Mesothelial cell of epicardium (in vitro differentiated cells): ENCODE measurements around the gene NAGS. TPM values are rescaled to one million over a fixed set of nuclear protein-coding genes. Genes with fewer than 3 reads are reported as not detected.

Experiments
- DNase-seq, 2 experiments: peaks; one replicate each; pipeline ENCODE4 v3.0.0; 2021; ENCODE audit warnings: low spot score in 2 of 2; ENCODE audit not compliant: unreplicated experiment in 2 of 2
- H3K27ac Mint-ChIP-seq: 2 replicates; pipeline ENCODE4 v1.8.0; 2021; ENCODE audit warnings: mixed read lengths
- H3K27me3 Mint-ChIP-seq: 2 replicates; pipeline ENCODE4 v1.8.0; 2021; ENCODE audit warnings: low read depth, mixed read lengths
- H3K36me3 Mint-ChIP-seq: 2 replicates; pipeline ENCODE4 v1.8.0; 2021; ENCODE audit warnings: mixed read lengths
- H3K4me1 Mint-ChIP-seq: 2 replicates; pipeline ENCODE4 v1.8.0; 2021; ENCODE audit warnings: mixed read lengths
- H3K4me3 Mint-ChIP-seq: 2 replicates; pipeline ENCODE4 v1.8.0; 2021; ENCODE audit warnings: mild to moderate bottlenecking, moderate library complexity, mixed read lengths
- H3K9me3 Mint-ChIP-seq: 2 replicates; pipeline ENCODE4 v1.8.0; 2021; ENCODE audit warnings: mixed read lengths
- CTCF ChIP-seq: fragments of 200-600 bp; sonication (generic); IDR thresholded peaks from one replicate; pipeline ENCODE4 v1.5.0; 2021; ENCODE audit warnings: antibody characterized with exemption; ENCODE audit not compliant: unreplicated experiment
- total RNA-seq: library from RNA; stranded (reverse); gene quantifications from 3 replicates; pipeline ENCODE4 v1.2.1, GENCODE V29; 2021

NAGS gene
- total RNA-seq, 1 donor from 2014 or later, result 0.42 TPM

DNA sequence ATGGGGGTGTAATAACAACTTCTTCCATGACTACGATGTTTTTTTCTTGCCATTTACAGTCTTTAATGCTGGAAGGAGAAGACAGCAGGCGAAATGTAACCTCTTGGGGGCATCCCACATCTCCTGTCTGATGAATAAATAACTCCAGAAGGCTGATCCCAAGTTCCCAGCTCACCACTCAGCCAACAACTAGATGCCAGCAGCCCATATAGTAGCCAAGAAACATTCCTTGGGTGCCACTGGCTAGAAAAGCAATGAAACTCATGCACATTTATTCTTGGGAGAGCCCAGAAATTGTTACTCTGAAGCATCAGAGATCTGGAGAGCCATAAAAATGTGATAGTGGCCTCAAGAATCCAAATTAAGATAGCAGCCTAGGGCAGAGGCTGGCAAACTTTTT is 33.0 kb downstream of the NAGS start:
- Mint-ChIP-seq H3K4me3 (no peak overlapping the region), H3K4me1 (peaks cover 11% of the 10 kb centered on the region), H3K27ac (no peak overlapping the region), H3K9me3 (no peaks in the 10 kb centered on the region), H3K36me3 (peaks cover 21% of the 10 kb centered on the region), H3K27me3 (no peaks in the 10 kb centered on the region)
- DNase-seq, result no peak
- no peak for TF ChIP-seq CTCF

DNA sequence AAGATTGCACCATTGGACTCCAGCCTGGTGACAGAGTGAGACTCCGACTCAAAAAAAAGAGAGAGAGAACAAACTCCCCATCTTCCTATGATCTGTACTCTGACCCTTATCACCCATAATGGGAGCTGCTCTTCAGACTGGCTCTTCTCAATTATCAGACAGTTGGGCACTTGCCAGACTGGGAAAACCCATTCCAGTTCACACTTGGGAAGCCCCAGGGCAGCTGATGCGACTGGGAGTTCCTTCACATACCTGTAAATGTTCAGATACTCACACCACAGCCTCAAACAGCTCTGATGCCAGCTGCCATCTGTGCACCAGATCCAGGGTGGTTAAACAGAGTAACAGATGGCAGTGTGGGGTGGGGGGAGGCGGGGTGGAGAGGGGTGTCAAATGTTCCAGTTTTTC is 34.2 kb downstream of the NAGS start:
- H3K27me3 Mint-ChIP-seq, result no peaks in the 10 kb centered on the region
- peaks cover 16% of the 10 kb centered on the region for H3K36me3 Mint-ChIP-seq
- H3K4me1 Mint-ChIP-seq, result peaks cover 11% of the 10 kb centered on the region
- DNase-seq, result no peak
- no peak for TF ChIP-seq CTCF
- no peak overlapping the region for H3K27ac Mint-ChIP-seq
- no peak overlapping the region for H3K4me3 Mint-ChIP-seq
- no peaks in the 10 kb centered on the region for H3K9me3 Mint-ChIP-seq

DNA sequence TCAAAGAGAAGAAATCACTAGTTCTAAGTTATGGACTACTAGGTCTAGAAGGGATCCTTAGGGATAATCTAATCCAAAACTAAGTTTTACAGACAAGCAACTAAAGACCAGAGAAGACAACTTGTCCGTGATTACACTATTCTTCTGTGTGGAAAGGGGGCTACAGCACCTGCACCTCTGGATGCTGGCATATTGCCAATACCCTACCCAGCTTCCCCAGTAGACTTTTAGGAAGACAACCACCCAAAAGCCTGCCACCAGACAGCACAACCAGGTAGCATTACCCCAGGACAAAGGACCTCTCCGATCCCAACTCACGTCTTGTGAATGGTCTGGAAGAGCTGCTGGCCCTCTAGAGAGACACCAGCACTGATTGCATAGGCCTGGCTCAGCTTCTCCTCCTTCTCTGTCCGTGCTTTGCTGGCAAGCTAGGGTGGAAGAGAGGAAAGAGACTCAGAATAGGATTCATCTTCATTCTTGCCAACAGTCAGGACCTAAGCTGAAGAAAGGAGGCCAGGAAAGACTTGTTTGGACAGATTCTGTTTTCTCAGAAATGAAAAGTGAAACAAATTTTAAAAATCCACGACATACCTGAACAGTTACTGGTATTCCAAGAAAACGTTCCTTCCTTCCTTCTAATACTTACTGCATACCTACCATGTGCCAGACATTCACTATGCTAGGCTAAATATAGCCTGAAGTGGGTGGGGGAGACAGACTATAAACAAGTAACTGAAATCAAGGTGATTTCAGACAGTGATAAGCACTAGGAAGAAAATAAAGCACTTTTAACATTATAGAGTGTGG is 35.6 kb downstream of the NAGS start:
- Mint-ChIP-seq H3K27me3 (no peaks in the 10 kb centered on the region), H3K36me3 (peaks cover 9% of the 10 kb centered on the region), H3K4me1 (peaks cover 14% of the 10 kb centered on the region), H3K9me3 (no peaks in the 10 kb centered on the region), H3K4me3 (no peak overlapping the region), H3K27ac (peak overlapping the region; percentile 76)
- TF ChIP-seq CTCF, result no peak
- DNase-seq, result no peak

GRCh38 chr17:44043272-44043696 is 38.9 kb downstream of the NAGS start:
- Mint-ChIP-seq H3K4me3 (no peak overlapping the region), H3K9me3 (peaks cover 3% of the 10 kb centered on the region), H3K4me1 (peaks cover 14% of the 10 kb centered on the region), H3K27ac (peak overlapping the region; percentile 3), H3K36me3 (peaks cover 8% of the 10 kb centered on the region), H3K27me3 (no peaks in the 10 kb centered on the region)
- DNase-seq, result no peak
- TF ChIP-seq CTCF, result no peak

DNA sequence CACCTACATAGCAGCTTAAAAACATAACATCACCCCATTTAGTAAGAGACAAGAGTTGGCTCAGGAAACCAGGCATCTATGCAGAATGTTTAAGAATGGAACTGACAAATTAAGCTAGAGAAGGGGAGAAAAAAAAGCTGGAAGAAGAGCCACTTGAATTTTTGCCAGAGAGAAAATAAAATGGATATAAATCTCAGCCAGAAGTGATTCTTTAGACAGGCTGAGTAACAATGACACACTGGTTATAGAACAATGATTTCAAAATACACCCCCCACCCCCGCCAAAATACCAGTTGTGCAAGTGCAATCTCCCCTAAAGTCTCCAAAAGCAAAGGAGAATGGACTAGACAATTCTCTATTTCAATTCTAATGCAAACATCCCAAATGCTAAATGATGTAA is 39.6 kb downstream of the NAGS start:
- no peak overlapping the region for H3K4me3 Mint-ChIP-seq

More for the DNA sequence above, 39.6 kb downstream of the NAGS start:
- H3K9me3 Mint-ChIP-seq, result peaks cover 3% of the 10 kb centered on the region
- H3K27ac Mint-ChIP-seq, result peak overlapping the region; percentile 3
- H3K36me3 Mint-ChIP-seq, result peaks cover 11% of the 10 kb centered on the region
- no peaks in the 10 kb centered on the region for H3K27me3 Mint-ChIP-seq
- peaks cover 14% of the 10 kb centered on the region for H3K4me1 Mint-ChIP-seq
- TF ChIP-seq CTCF, result no peak
- no peak for DNase-seq
